K562 (cell line): ENCODE data around the gene ERC2. TPM values are rescaled to one million over a fixed set of nuclear protein-coding genes. Genes with fewer than 3 reads are reported as not detected.

ENCODE experiments used
- ATAC-seq: fragments of 200-7000 bp; cut with Tn5 transposase; 3 replicates; pipeline ENCODE4 v1.9.1; 2020; ENCODE audit warnings: moderate library complexity
- BruUV-seq: library from RNA; stranded (reverse); fragments of 400-500 nt; replicated peaks from 2 replicates; lab custom pipeline; 2021; lab: Mats Ljungman, UMichigan
- CTCF ChIA-PET: fragments of 300-600 bp; formaldehyde crosslinking; extraction: SDS; loops from one replicate; lab custom pipeline; 2021; ENCODE audit warnings: low intra/inter-chr PET ratio; lab: Yijun Ruan, JAX
- POLR2A ChIA-PET: fragments of 300-600, 350-650 bp; sonication (Branson Sonifier 250); formaldehyde crosslinking; extraction: SDS; loops from one replicate; lab custom pipeline; 2021; ENCODE audit warnings: antibody characterized with exemption, inconsistent platforms; lab: Yijun Ruan, JAX
- DNase-seq, 4 experiments: peaks; one replicate each; pipeline versions ENCODE4 v3.0.0 to v3.0.0-alpha.2; 2011 to 2018; ENCODE audit warnings: low spot score in 3 of 4, mixed read lengths in 3 of 4; ENCODE audit errors: extremely low read depth in 1 of 4
- FAIRE-seq: peaks from 2 replicates; lab custom pipeline; 2011; peaks lifted over from hg19 to GRCh38; lab: Jason Lieb, UNC
- H2AFZ ChIP-seq: 2 replicates; pipeline ENCODE4 v1.6.0; 2011; ENCODE audit warnings: low read depth, low read length, control low read depth, inconsistent platforms
- H3K27ac ChIP-seq: fragments of 200-600 bp; 3 replicates; pipeline ENCODE4 v1.8.0; 2011; ENCODE audit warnings: low read depth, mild to moderate bottlenecking, control low read depth, inconsistent platforms, low read length, moderate library complexity, mixed read lengths; ENCODE audit errors: extremely low read depth
- H3K27me3 ChIP-seq, 2 experiments: fragments of 300-600 bp in 1 of 2; 2 replicates in 1 of 2; 3 replicates in 1 of 2; pipeline versions ENCODE4 v1.6.0 to v1.8.0; 2011; ENCODE audit warnings: inconsistent platforms in 2 of 2, low read length in 2 of 2, mild to moderate bottlenecking in 1 of 2, mixed read lengths in 1 of 2, moderate library complexity in 1 of 2; ENCODE audit not compliant: control insufficient read depth in 2 of 2, insufficient read depth in 2 of 2
- H3K36me3 ChIP-seq: fragments of 300-600 bp; 3 replicates; pipeline ENCODE4 v1.8.0; 2011; ENCODE audit warnings: mild to moderate bottlenecking, low read length, inconsistent platforms; ENCODE audit not compliant: control insufficient read depth, insufficient read depth
- H3K4me1 ChIP-seq, 2 experiments: fragments of 200-600 bp in 1 of 2; replicated peaks in 1 of 2; 2 replicates in 1 of 2; 3 replicates in 1 of 2; pipeline versions ENCODE4 v1.5.1 to v1.8.0; 2011; ENCODE audit warnings: inconsistent platforms in 2 of 2, low read length in 2 of 2, mild to moderate bottlenecking in 1 of 2, mixed read lengths in 1 of 2, moderate library complexity in 1 of 2; ENCODE audit not compliant: control insufficient read depth in 2 of 2, insufficient read depth in 2 of 2
- H3K4me2 ChIP-seq: 2 replicates; pipeline ENCODE4 v1.6.1; 2011; ENCODE audit warnings: low read length, control low read depth, inconsistent platforms, mixed read lengths; ENCODE audit not compliant: insufficient read depth
- H3K4me3 ChIP-seq: fragments of 200-600 bp; sonication (generic), shearing (Covaris generic); 2 replicates; pipeline ENCODE4 v1.5.1; 2016; ENCODE audit warnings: control low read depth, inconsistent platforms
- H3K79me2 ChIP-seq: fragments of 200-600 bp; 3 replicates; pipeline ENCODE4 v1.8.0; 2011; ENCODE audit warnings: low read length, inconsistent platforms; ENCODE audit not compliant: control insufficient read depth, insufficient read depth
- H3K9ac ChIP-seq, 2 experiments: 2 replicates each; pipeline versions ENCODE4 v1.6.0 to v1.6.1; 2011; ENCODE audit warnings: low read depth in 2 of 2, low read length in 2 of 2, control low read depth in 1 of 2, inconsistent platforms in 1 of 2, mild to moderate bottlenecking in 1 of 2, mixed read lengths in 1 of 2; ENCODE audit not compliant: insufficient read depth in 1 of 2
- H3K9me1 ChIP-seq: one replicate; pipeline ENCODE4 v1.6.0; 2011; ENCODE audit warnings: inconsistent platforms, mild to moderate bottlenecking, low read length, moderate library complexity; ENCODE audit not compliant: control insufficient read depth, insufficient read depth
- H3K9me3 ChIP-seq: replicated peaks from 2 replicates; pipeline ENCODE4 v1.5.1; 2011; ENCODE audit warnings: low read depth, low read length, inconsistent platforms; ENCODE audit not compliant: control insufficient read depth, insufficient read depth
- H4K20me1 ChIP-seq: replicated peaks from 2 replicates; pipeline ENCODE4 v1.6.1; 2011; ENCODE audit warnings: low read length, inconsistent platforms, mixed read lengths; ENCODE audit not compliant: control insufficient read depth, insufficient read depth
- CSDE1 ChIP-seq, 2 experiments: fragments of 450-650 bp; IDR thresholded peaks; 2 replicates each; pipeline ENCODE4 v1.6.1; 2016; ENCODE audit warnings: mild to moderate bottlenecking in 1 of 2
- ELK3 ChIP-seq: fragments of 450-650 bp; formaldehyde crosslinking; IDR thresholded peaks from 2 replicates; pipeline ENCODE4 v1.4.0; 2020; ENCODE audit warnings: mild to moderate bottlenecking
- EP300 ChIP-seq: IDR thresholded peaks from 2 replicates; pipeline ENCODE4 v1.6.1; 2012; ENCODE audit warnings: low read length, improper control_type of control experiment
- EWSR1 ChIP-seq: fragments of 450-650 bp; IDR thresholded peaks from 2 replicates; pipeline ENCODE4 v1.6.1; 2018; ENCODE audit warnings: borderline replicate concordance, mild to moderate bottlenecking, low read depth, moderate library complexity; ENCODE audit not compliant: partially characterized antibody
- FOXO4 ChIP-seq: fragments of 450-650 bp; formaldehyde crosslinking; IDR thresholded peaks from 2 replicates; pipeline ENCODE4 v1.4.0; 2020; ENCODE audit warnings: mild to moderate bottlenecking, moderate library complexity
- HDAC3 ChIP-seq: fragments of 450-650 bp; IDR thresholded peaks from 2 replicates; pipeline ENCODE4 v1.6.1; 2018; ENCODE audit warnings: borderline replicate concordance, mild to moderate bottlenecking, moderate library complexity; ENCODE audit not compliant: partially characterized antibody
- NCOR1 ChIP-seq: fragments of 450-650 bp; IDR thresholded peaks from 2 replicates; pipeline ENCODE4 v1.6.1; 2016; ENCODE audit warnings: mild to moderate bottlenecking, moderate library complexity
- PHF8 ChIP-seq: fragments of 200-600 bp; sonication (generic); IDR thresholded peaks from 2 replicates; pipeline ENCODE4 v1.6.1; 2012; ENCODE audit warnings: mixed run types, mild to moderate bottlenecking, inconsistent platforms, low read length, moderate library complexity, borderline replicate concordance
- RBM14 ChIP-seq: fragments of 200-400 bp; formaldehyde crosslinking; IDR thresholded peaks from 2 replicates; pipeline ENCODE4 v1.6.1; 2018; ENCODE audit warnings: low read depth, mild to moderate bottlenecking, low read length, moderate library complexity, borderline replicate concordance; ENCODE audit not compliant: insufficient read depth
- RBM25 ChIP-seq: fragments of 200-400 bp; formaldehyde crosslinking; IDR thresholded peaks from 2 replicates; pipeline ENCODE4 v1.6.1; 2018; ENCODE audit warnings: low read length, low read depth, moderate library complexity; ENCODE audit not compliant: severe bottlenecking
- SIRT6 ChIP-seq: IDR thresholded peaks from one replicate; pipeline ENCODE4 v1.6.1; 2012; ENCODE audit warnings: low read depth, mild to moderate bottlenecking, control low read depth, inconsistent platforms, low read length, moderate library complexity
- SRSF9 ChIP-seq: fragments of 200-400 bp; formaldehyde crosslinking; IDR thresholded peaks from 2 replicates; pipeline ENCODE4 v1.6.1; 2017; ENCODE audit warnings: low read depth, low read length, borderline replicate concordance
- ZEB2 ChIP-seq: fragments of 450-650 bp; IDR thresholded peaks from 2 replicates; pipeline ENCODE4 v1.6.1; 2016
- ZKSCAN1 ChIP-seq: fragments of 150-350 bp; IDR thresholded peaks from 2 replicates; pipeline ENCODE4 v1.6.1; 2016; ENCODE audit warnings: low read depth, low read length
- ZNF124 ChIP-seq: sonication (generic); formaldehyde crosslinking; IDR thresholded peaks from 2 replicates; pipeline ENCODE4 v1.8.1; 2022; ENCODE audit warnings: missing genetic modification reagents
- ZNF316 ChIP-seq: fragments of 450-650 bp; IDR thresholded peaks from 2 replicates; pipeline ENCODE4 v1.6.1; 2016
- whole genome bisulfite sequencing: fragments of 100-300 bp; shearing (Covaris generic); methylation state at CpG from one replicate; pipeline ENCODE4 v1.1.6; 2016; ENCODE audit warnings: low coverage, mixed read lengths; ENCODE audit not compliant: insufficient coverage; ENCODE audit errors: missing lambda C conversion rate; 5-methylcytosine and 5-hydroxymethylcytosine counted together
- in situ Hi-C: fragments of 300-500 bp; cut with MboI; formaldehyde crosslinking; loops from 4 replicates; pipeline ENCODE4 v1.15.0; 2018; ENCODE audit warnings: inconsistent platforms, mixed read lengths
- intact Hi-C: fragments of 100-400 bp; cut with micrococcal nuclease; formaldehyde crosslinking; loops from 2 replicates; pipeline ENCODE4 v1.14.2; 2022
- polyA plus RNA-seq, 8 experiments: library from polyadenylated mRNA; depleted of rRNA in 4 of 8; stranded (reverse) in 5 of 8; unstranded in 3 of 8; fragments of >200 nt; fragmentation: Nextera tagmentation in 2 of 8; fragmentation: Illumina TruSeq in 1 of 8; extraction: Ambion mirVana in 2 of 8; extraction: Trizol in 1 of 8; gene quantifications; 2 replicates each; pipeline versions ENCODE4 v1.2.1 to v1.2.3, GENCODE V29; 2011 to 2014; ENCODE audit warnings: inconsistent platforms in 1 of 8, missing spikeins in 1 of 8
- total RNA-seq, 7 experiments: library from RNA; depleted of rRNA in 6 of 7; stranded (reverse); fragments of >200 nt in 6 of 7; fragmentation: Illumina TruSeq in 2 of 7; extraction: Trizol in 2 of 7; gene quantifications; 2 replicates each; pipeline versions ENCODE4 v1.2.1 to v1.2.3, GENCODE V29; 2011 to 2021; ENCODE audit warnings: low replicate concordance in 1 of 7

Gene ERC2
- total and polyA plus RNA-seq, 9 of the 15 experiments (the other 6 are each of a cell fraction or from before 2014, with no cell fraction given), result 0.04 to 0.18 (median 0.07) TPM; not detected in 2

GRCh38 chr3:56001537-56001936 lies 466.7 kb downstream of the ERC2 start (continued):
- TF ChIP-seq PHF8 (no peak), NCOR1 (no peak), HDAC3 (no peak), RBM14 (no peak), CSDE1 (IDR thresholded peaks at IDR 0.05) (no peak), RBM25 (no peak)
- TF ChIP-seq, all 486 proteins: peak for 0

GRCh38 chr3:55989366-55989765 lies 478.9 kb downstream of the ERC2 start:
- in situ Hi-C loops, result no loop called here
- Histone ChIP-seq H4K20me1 (no peaks in the 10 kb centered on the region), H3K36me3 (no peaks in the 10 kb centered on the region), H3K79me2 (no peaks in the 10 kb centered on the region), H3K4me2 (no peak overlapping the region), H3K4me1 (no peaks in the 10 kb centered on the region), H3K27ac (no peak overlapping the region), H3K27me3 (no peaks in the 10 kb centered on the region), H2AFZ (no peak overlapping the region), H3K9me3 (no peaks in the 10 kb centered on the region), H3K9ac (no peak overlapping the region), H3K4me3 (no peak overlapping the region), H3K9me1 (no peaks in the 10 kb centered on the region)
- TF ChIP-seq ZKSCAN1, result no peak
- TF ChIP-seq EP300, result no peak
- TF ChIP-seq ZEB2, result no peak
- TF ChIP-seq FOXO4 (CRISPR knock-in tag), result no peak
- no peak for TF ChIP-seq ZNF124
- no peak for TF ChIP-seq ZNF316
- no peak for TF ChIP-seq EWSR1
- no peak for TF ChIP-seq ELK3 (CRISPR knock-in tag)
- no peak for TF ChIP-seq SRSF9
- TF ChIP-seq SIRT6, result no peak
- WGBS, result 0% methylated on average over 2 of the region's 2 CpGs
- CTCF ChIA-PET, result no interaction called here
- FAIRE-seq (no peak), DNase-seq (no peak), ATAC-seq (no peak)
- intact Hi-C loops, result no loop called here
- POLR2A ChIA-PET, result no interaction called here
- no TSS peak for BruUV-seq
